CD4-positive, alpha-beta T cell (primary cell): ENCODE measurements around the gene MYRFL. TPM values are rescaled to one million over a fixed set of nuclear protein-coding genes. Genes with fewer than 3 reads are reported as not detected.
A peak's percentile ranks its signal among the peaks of the same experiment; 100 is the strongest.

ENCODE experiments used
- ATAC-seq: fragments of 200-7000 bp; cut with Tn5 transposase; one replicate; pipeline ENCODE4 v1.10.0; 2022; ENCODE audit warnings: mild to moderate bottlenecking; ENCODE audit not compliant: poor library complexity
- CTCF ChIA-PET: fragments of 350-600 bp; sonication (Branson Sonifier 250); formaldehyde crosslinking; loops from one replicate; lab custom pipeline; 2021; ENCODE audit warnings: antibody characterized with exemption, inconsistent platforms; lab: Charles Lee
- POLR2A ChIA-PET: fragments of 350-600 bp; sonication (Branson Sonifier 250); formaldehyde crosslinking; loops from one replicate; lab custom pipeline; 2021; ENCODE audit warnings: antibody characterized with exemption, inconsistent platforms; lab: Charles Lee
- DNase-seq, 14 experiments: peaks; one replicate each; pipeline ENCODE4 v3.0.0-alpha.2; 2013 to 2020; ENCODE audit warnings: mixed read lengths in 2 of 14
- H3K27ac ChIP-seq, 2 donors: one replicate each; pipeline versions ENCODE4 v1.5.1 to v1.7.0; 2013; ENCODE audit warnings: low read length in 2 of 2, low read depth in 1 of 2, mild to moderate bottlenecking in 1 of 2
- H3K27me3 ChIP-seq, 2 experiments: 1 replicate in 1 of 2; 2 replicates in 1 of 2; pipeline versions ENCODE4 v1.6.1 to v1.7.0; 2013; ENCODE audit warnings: low read length in 2 of 2, control low read depth in 1 of 2, mild to moderate bottlenecking in 1 of 2, moderate library complexity in 1 of 2; ENCODE audit not compliant: insufficient read depth in 2 of 2, control insufficient read depth in 1 of 2
- H3K36me3 ChIP-seq: one replicate; pipeline ENCODE4 v1.6.1; 2013; ENCODE audit warnings: low read length, control low read depth; ENCODE audit not compliant: insufficient read depth
- H3K4me1 ChIP-seq: one replicate; pipeline ENCODE4 v1.6.1; 2013; ENCODE audit warnings: low read length, control low read depth; ENCODE audit not compliant: insufficient read depth
- H3K4me3 ChIP-seq: one replicate; pipeline ENCODE4 v1.5.1; 2013; ENCODE audit warnings: mild to moderate bottlenecking, low read length, moderate library complexity
- H3K9me3 ChIP-seq, 2 experiments: 1 replicate in 1 of 2; 2 replicates in 1 of 2; pipeline versions ENCODE4 v1.6.1 to v1.7.0; 2013; ENCODE audit warnings: low read length in 2 of 2, mild to moderate bottlenecking in 2 of 2, control low read depth in 1 of 2, moderate library complexity in 1 of 2; ENCODE audit not compliant: control insufficient read depth in 1 of 2, insufficient read depth in 1 of 2
- H3K27ac Mint-ChIP-seq: one replicate; pipeline ENCODE4 v1.8.0; 2020; ENCODE audit warnings: mixed read lengths
- H3K27me3 Mint-ChIP-seq: one replicate; pipeline ENCODE4 v1.8.0; 2021; ENCODE audit warnings: mixed read lengths
- H3K36me3 Mint-ChIP-seq: one replicate; pipeline ENCODE4 v1.8.0; 2021; ENCODE audit warnings: low read depth, mixed read lengths
- H3K4me1 Mint-ChIP-seq: one replicate; pipeline ENCODE4 v1.8.0; 2021; ENCODE audit warnings: low read depth, mixed read lengths
- H3K4me3 Mint-ChIP-seq: one replicate; pipeline ENCODE4 v1.8.0; 2020; ENCODE audit warnings: mild to moderate bottlenecking, mixed read lengths
- H3K9me3 Mint-ChIP-seq: one replicate; pipeline ENCODE4 v1.8.0; 2020; ENCODE audit warnings: mixed read lengths
- intact Hi-C, 2 experiments: fragments of 100-400 bp; cut with DNase I in 1 of 2; cut with micrococcal nuclease in 1 of 2; formaldehyde crosslinking; loops; one replicate each; pipeline versions ENCODE4 v1.15.1 to v1.9.0; 2023 to 2025; cut with DNase I, micrococcal nuclease
- total RNA-seq, 174 experiments: library from RNA in 2 of 174; stranded (reverse) in 2 of 174; gene quantifications; one replicate each; pipeline ENCODE4 v1.2.3 and lab custom pipeline; 2021 to 2026
- TF ChIP-seq, protein P1 (sequence below): fragments of 200-600 bp; IDR thresholded peaks from one replicate; pipeline ENCODE4 v1.8.0; 2022; ENCODE audit warnings: antibody characterized with exemption, mild to moderate bottlenecking

Gene MYRFL
- total RNA-seq, 2 experiments from 2014 or later: not detected

DNA sequence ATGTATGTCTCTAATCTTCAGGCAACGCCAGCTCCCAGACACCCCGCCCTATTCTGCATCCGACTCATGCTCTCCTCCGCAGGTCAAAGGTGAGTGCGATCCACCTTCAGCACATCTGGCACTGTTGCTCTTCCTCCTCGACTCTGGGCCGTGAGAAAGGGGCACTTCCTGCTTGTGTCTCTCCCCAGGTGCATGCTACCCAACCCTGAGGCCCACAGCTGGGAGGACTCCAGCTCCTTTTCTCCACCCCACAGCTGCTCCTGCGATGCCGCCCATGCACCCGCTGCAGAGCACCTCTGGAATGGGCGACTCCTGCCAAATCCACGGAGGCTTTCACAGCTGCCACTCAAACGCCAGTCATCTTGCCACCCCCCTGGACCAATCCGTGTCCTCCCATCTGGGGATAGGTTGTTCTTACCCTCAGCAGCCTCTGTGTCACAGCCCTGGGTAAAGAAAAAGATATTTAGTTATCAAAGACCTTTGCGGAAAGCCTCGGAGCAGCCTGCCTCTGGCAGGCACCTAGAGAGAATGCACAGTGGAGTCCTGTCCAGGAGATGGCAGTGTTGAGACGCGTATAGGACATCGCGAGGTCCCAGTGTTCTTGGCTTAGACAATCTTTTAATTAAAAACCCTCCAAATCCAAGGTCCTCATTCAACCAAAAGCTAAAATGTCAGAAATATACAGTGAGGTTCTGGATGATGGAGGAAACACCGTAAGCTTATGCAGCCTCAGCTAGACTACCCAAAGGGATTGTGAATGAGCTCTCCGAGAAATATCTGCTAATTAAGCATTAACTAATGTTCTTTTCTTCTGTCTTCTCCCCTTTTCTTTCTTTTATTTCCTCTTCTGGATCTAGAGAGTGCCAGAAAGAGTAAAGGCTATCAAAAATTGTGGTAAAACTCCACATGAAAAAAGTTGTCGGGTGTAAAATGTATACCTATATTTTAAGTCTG is 54.3 kb downstream of the MYRFL start:
- Histone ChIP-seq H3K36me3 (no peaks in the 10 kb centered on the region), H3K27ac (no peak overlapping the region), H3K9me3 (no peaks in the 10 kb centered on the region), H3K4me3 (no peak overlapping the region), H3K4me1 (no peaks in the 10 kb centered on the region), H3K27me3 (peaks cover 0 to 2% of the 10 kb centered on the region in 2 experiments)
- TF ChIP-seq, protein P1, sequence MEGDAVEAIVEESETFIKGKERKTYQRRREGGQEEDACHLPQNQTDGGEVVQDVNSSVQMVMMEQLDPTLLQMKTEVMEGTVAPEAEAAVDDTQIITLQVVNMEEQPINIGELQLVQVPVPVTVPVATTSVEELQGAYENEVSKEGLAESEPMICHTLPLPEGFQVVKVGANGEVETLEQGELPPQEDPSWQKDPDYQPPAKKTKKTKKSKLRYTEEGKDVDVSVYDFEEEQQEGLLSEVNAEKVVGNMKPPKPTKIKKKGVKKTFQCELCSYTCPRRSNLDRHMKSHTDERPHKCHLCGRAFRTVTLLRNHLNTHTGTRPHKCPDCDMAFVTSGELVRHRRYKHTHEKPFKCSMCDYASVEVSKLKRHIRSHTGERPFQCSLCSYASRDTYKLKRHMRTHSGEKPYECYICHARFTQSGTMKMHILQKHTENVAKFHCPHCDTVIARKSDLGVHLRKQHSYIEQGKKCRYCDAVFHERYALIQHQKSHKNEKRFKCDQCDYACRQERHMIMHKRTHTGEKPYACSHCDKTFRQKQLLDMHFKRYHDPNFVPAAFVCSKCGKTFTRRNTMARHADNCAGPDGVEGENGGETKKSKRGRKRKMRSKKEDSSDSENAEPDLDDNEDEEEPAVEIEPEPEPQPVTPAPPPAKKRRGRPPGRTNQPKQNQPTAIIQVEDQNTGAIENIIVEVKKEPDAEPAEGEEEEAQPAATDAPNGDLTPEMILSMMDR: peak; percentile 88
- Mint-ChIP-seq H3K27ac (no peak overlapping the region), H3K36me3 (no peaks in the 10 kb centered on the region), H3K27me3 (peaks cover 45% of the 10 kb centered on the region), H3K4me1 (peaks cover 7% of the 10 kb centered on the region), H3K9me3 (no peaks in the 10 kb centered on the region), H3K4me3 (no peak overlapping the region)
- peak; percentile 92 for ATAC-seq
- CTCF ChIA-PET: interaction anchor here (0.8 to 2.2 kb wide), 4 partner anchors 12 to 1867 kb away, joined by 3 to 7 read pairs (median 4); no protein-coding TSS in a partner anchor
- POLR2A ChIA-PET: interaction anchor here (0.6 kb wide), 1 partner anchor 21 kb away, joined by 3 read pairs; no protein-coding TSS in a partner anchor
- intact Hi-C loops: loop anchor here (1.0 to 10.0 kb wide), 6 partner anchors 697 to 1866 kb away; no protein-coding TSS in a partner anchor
- peak; percentile 36 to 78 (median 52) for DNase-seq

DNA sequence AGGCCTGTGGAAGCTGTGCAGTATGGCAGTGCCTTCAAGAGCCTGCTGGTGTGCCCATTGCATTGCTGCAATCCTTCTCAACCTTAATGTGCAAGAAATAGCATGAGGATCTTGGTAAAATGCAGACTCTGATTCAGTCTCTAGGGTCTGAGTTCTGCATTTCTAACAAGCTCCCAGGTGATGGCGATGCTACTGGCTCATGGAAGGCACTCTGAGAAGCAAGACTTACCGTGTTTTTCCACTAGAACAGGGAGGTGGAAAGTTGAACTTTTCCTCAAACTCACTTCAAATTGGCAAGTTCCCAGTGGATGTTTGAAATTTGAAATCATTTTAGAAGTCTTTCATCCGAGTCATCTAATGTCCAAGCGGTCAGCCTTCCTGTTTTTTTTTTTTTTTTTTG is 55.5 kb downstream of the MYRFL start:
- DNase-seq (no peak), ATAC-seq (no peak)
- TF ChIP-seq, protein P1: no peak
- no peak overlapping the region for H3K4me3 Mint-ChIP-seq
- H3K36me3 Mint-ChIP-seq: no peaks in the 10 kb centered on the region
- no peak overlapping the region for H3K27ac Mint-ChIP-seq
- H3K27ac ChIP-seq: no peak overlapping the region
- intact Hi-C loops: no loop called here
- peaks cover 38% of the 10 kb centered on the region for H3K27me3 Mint-ChIP-seq
- peaks cover 7% of the 10 kb centered on the region for H3K4me1 Mint-ChIP-seq
- ChIA-PET POLR2A (no interaction called here), CTCF (interaction anchor here (1.6 to 2.2 kb wide), 2 partner anchors 10 to 696 kb away, joined by 4 to 7 read pairs; no protein-coding TSS in a partner anchor)
- H3K4me3 ChIP-seq: no peak overlapping the region
- no peaks in the 10 kb centered on the region for H3K9me3 Mint-ChIP-seq
- H3K9me3 ChIP-seq: no peaks in the 10 kb centered on the region
- no peaks in the 10 kb centered on the region for H3K4me1 ChIP-seq
- no peaks in the 10 kb centered on the region for H3K36me3 ChIP-seq
- no peaks in the 10 kb centered on the region for H3K27me3 ChIP-seq

DNA sequence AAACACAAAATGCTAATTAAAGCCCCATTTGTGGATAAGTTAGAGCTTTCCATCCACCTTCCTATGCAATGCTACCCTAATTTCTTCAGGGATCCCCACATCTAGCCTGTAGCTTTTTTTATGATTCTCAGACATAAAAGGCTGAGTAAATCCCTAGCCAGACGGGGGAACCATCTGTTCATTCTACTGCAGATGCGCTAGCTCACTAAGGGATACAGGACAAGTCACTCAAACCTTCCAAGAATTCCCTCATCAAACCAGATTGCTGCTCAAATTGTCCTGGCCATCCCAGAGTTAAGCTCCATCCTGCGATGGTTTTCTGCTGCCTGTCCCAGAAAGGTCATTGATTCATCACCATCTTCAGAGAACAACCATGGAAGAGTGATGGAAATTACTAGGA is 56.7 kb downstream of the MYRFL start:
- H3K4me3 Mint-ChIP-seq: no peak overlapping the region
- peaks cover 27% of the 10 kb centered on the region for H3K27me3 Mint-ChIP-seq
- intact Hi-C loops: no loop called here
- H3K4me1 Mint-ChIP-seq: peaks cover 7% of the 10 kb centered on the region
- DNase-seq (no peak), ATAC-seq (no peak)
- H3K36me3 Mint-ChIP-seq: no peaks in the 10 kb centered on the region
- H3K27ac ChIP-seq: no peak overlapping the region
- ChIA-PET POLR2A (interaction anchor here (0.7 kb wide), 1 partner anchor 16 kb away, joined by 3 read pairs; no protein-coding TSS in a partner anchor), CTCF (no interaction called here)
- H3K4me3 ChIP-seq: no peak overlapping the region
- no peaks in the 10 kb centered on the region for H3K9me3 Mint-ChIP-seq
- H3K27me3 ChIP-seq: peaks cover 0 to 4% of the 10 kb centered on the region in 2 experiments
- no peaks in the 10 kb centered on the region for H3K4me1 ChIP-seq
- H3K9me3 ChIP-seq: no peaks in the 10 kb centered on the region
- H3K36me3 ChIP-seq: no peaks in the 10 kb centered on the region
- TF ChIP-seq, protein P1: no peak
- no peak overlapping the region for H3K27ac Mint-ChIP-seq
